Esophagus squamous epithelium (tissue), 5 donors: Measurements from ENCODE around the gene CFAP20. TPM values are rescaled to one million over a fixed set of nuclear protein-coding genes. Genes with fewer than 3 reads are reported as not detected.

Experiments
- DNase-seq: peaks from one replicate; lab custom pipeline; 2025; lab: John Stamatoyannopoulos, UW
- H3K27ac ChIP-seq, 4 donors: fragments of 200-600 bp; sonication (generic); one replicate each; pipeline ENCODE4 v1.5.1; 2016 to 2019; ENCODE audit warnings: mild to moderate bottlenecking in 1 of 4
- H3K27me3 ChIP-seq, 4 donors: fragments of 200-600 bp; sonication (generic); 1 replicate in 3 of 4; 2 replicates in 1 of 4; pipeline versions ENCODE4 v1.5.1 to v1.6.0; 2017 to 2021; ENCODE audit warnings: antibody characterized with exemption in 1 of 4
- H3K36me3 ChIP-seq, 3 donors: fragments of 200-600 bp; sonication (generic); one replicate each; pipeline ENCODE4 v1.5.1; 2016 to 2019
- H3K4me1 ChIP-seq, 3 donors: fragments of 200-600 bp; sonication (generic); one replicate each; pipeline ENCODE4 v1.5.1; 2017 to 2019
- H3K4me3 ChIP-seq, 4 donors: fragments of 200-600 bp; sonication (generic); 1 replicate in 3 of 4; 2 replicates in 1 of 4; pipeline ENCODE4 v1.5.1; 2016 to 2019; ENCODE audit warnings: mild to moderate bottlenecking in 2 of 4, moderate library complexity in 1 of 4
- H3K9me3 ChIP-seq, 3 donors: fragments of 200-600 bp; sonication (generic); one replicate each; pipeline ENCODE4 v1.5.1; 2016 to 2019
- CTCF ChIP-seq, 6 experiments: fragments of 450-650 bp in 4 of 6; fragments of 200-600 bp in 2 of 6; sonication (generic) in 2 of 6; IDR thresholded peaks; one replicate each; pipeline ENCODE4 v1.5.1; 2016 to 2019; ENCODE audit warnings: antibody characterized with exemption in 6 of 6, mild to moderate bottlenecking in 4 of 6, moderate library complexity in 4 of 6
- POLR2A ChIP-seq, 4 donors: fragments of 450-650 bp; IDR thresholded peaks; one replicate each; pipeline ENCODE4 v1.6.1; 2017; ENCODE audit warnings: antibody characterized with exemption in 4 of 4, mild to moderate bottlenecking in 4 of 4, moderate library complexity in 3 of 4
- whole genome bisulfite sequencing, 2 donors: methylation state at CpG; one replicate each; pipeline ENCODE4 v1.1.5; 2018; 5-methylcytosine and 5-hydroxymethylcytosine counted together
- intact Hi-C: fragments of 100-400 bp; cut with DNase I; formaldehyde crosslinking; loops from one replicate; pipeline ENCODE4 v1.15.0; 2022
- total RNA-seq, 4 donors: library from RNA; depleted of rRNA; stranded (reverse); fragments of >200 nt; gene quantifications; one replicate each; pipeline ENCODE4 v1.1.0, GENCODE V29; 2016
- donor health status: DM: yes; HTN: yes; CAD: no.

Gene CFAP20
- total RNA-seq, 4 donors from 2014 or later: 26.9 to 33.6 (median 32.0) TPM

- Histone ChIP-seq H3K36me3 (peaks cover 0 to 5% (median 0%) of the 10 kb centered on the region in 3 donors), H3K4me1 (no peaks in the 10 kb centered on the region), H3K27me3 (no peaks in the 10 kb centered on the region), H3K4me3 (no peak overlapping the region), H3K27ac (no peak overlapping the region), H3K9me3 (no peaks in the 10 kb centered on the region)
- intact Hi-C loops: loop anchor here (10.0 kb wide), 1 partner anchor 598 kb away; no protein-coding TSS in a partner anchor
- no peak for TF ChIP-seq CTCF (IDR thresholded peaks at IDR 0.05)
- 73 to 81% methylated on average over 8 of the region's 8 CpGs for WGBS, 2 donors
- no peak for DNase-seq
These were observed 23.2 kb upstream of the CFAP20 start for GRCh38 chr16:58152246-58152868.

GRCh38 chr16:58148526-58148925, 19.3 kb upstream of the CFAP20 start:
- Histone ChIP-seq H3K36me3 (no peaks in the 10 kb centered on the region), H3K9me3 (no peaks in the 10 kb centered on the region), H3K27ac (no peak overlapping the region), H3K27me3 (no peaks in the 10 kb centered on the region), H3K4me3 (no peak overlapping the region), H3K4me1 (no peaks in the 10 kb centered on the region)
- no peak for DNase-seq
- TF ChIP-seq CTCF (IDR thresholded peaks at IDR 0.05) (no peak), POLR2A (IDR thresholded peaks at IDR 0.05) (no peak)
- intact Hi-C loops: no loop called here
- 40 to 100% methylated on average over 1 of the region's 1 CpG for WGBS, 2 donors

- no peak for TF ChIP-seq POLR2A (IDR thresholded peaks at IDR 0.05)
- no peak for TF ChIP-seq CTCF (IDR thresholded peaks at IDR 0.05)
- H3K4me3 ChIP-seq: no peak overlapping the region
- WGBS, 2 donors: 84 to 89% methylated on average over 2 of the region's 2 CpGs
These were observed 18.9 kb upstream of the CFAP20 start for GRCh38 chr16:58148099-58148498.

GRCh38 chr16:58138852-58139251, 9.7 kb upstream of the CFAP20 start:
- peaks cover 0 to 9% (median 4%) of the 10 kb centered on the region in 3 donors for H3K9me3 ChIP-seq
- H3K27ac ChIP-seq: no peak overlapping the region
- H3K4me1 ChIP-seq: no peaks in the 10 kb centered on the region
- no peak for DNase-seq
- no peak overlapping the region for H3K4me3 ChIP-seq
- no peaks in the 10 kb centered on the region for H3K27me3 ChIP-seq
- TF ChIP-seq POLR2A (IDR thresholded peaks at IDR 0.05) (no peak), CTCF (IDR thresholded peaks at IDR 0.05) (no peak)
- intact Hi-C loops: no loop called here
- no peaks in the 10 kb centered on the region for H3K36me3 ChIP-seq

More at GRCh38 chr16:58148099-58148498, 18.9 kb upstream of the CFAP20 start:
- intact Hi-C loops: no loop called here
- no peak for DNase-seq
- H3K27me3 ChIP-seq: no peaks in the 10 kb centered on the region
- no peak overlapping the region for H3K27ac ChIP-seq
- H3K36me3 ChIP-seq: no peaks in the 10 kb centered on the region
- no peaks in the 10 kb centered on the region for H3K9me3 ChIP-seq
- H3K4me1 ChIP-seq: no peaks in the 10 kb centered on the region

GRCh38 chr16:58137581-58137980, 8.4 kb upstream of the CFAP20 start:
- no peak overlapping the region for H3K27ac ChIP-seq
- no peak for TF ChIP-seq CTCF (IDR thresholded peaks at IDR 0.05)
- TF ChIP-seq POLR2A (IDR thresholded peaks at IDR 0.05): no peak
- no peak for DNase-seq
- intact Hi-C loops: no loop called here
- 69 to 77% methylated on average over 2 of the region's 2 CpGs for WGBS, 2 donors
- H3K27me3 ChIP-seq: no peaks in the 10 kb centered on the region
- no peak overlapping the region for H3K4me3 ChIP-seq
- no peaks in the 10 kb centered on the region for H3K36me3 ChIP-seq
- peaks cover 0 to 9% (median 4%) of the 10 kb centered on the region in 3 donors for H3K9me3 ChIP-seq
- no peaks in the 10 kb centered on the region for H3K4me1 ChIP-seq
